CD4-positive, alpha-beta T cell treated with Interleukin-15 for 1 hour (primary cell): ENCODE results near the gene MDH1B.
"Not testable (repeated sequence)": the region's sequence is repeated elsewhere in the genome, so short reads cannot be mapped to it uniquely, and the experiment has no call there.

Source experiments
- DNase-seq: peaks from one replicate; pipeline ENCODE4 v3.0.0-alpha.2; 2020

Gene MDH1B

GRCh38 chr2:206766057-206766930 is 1.2 kb upstream of the MDH1B start:
- DNase-seq = no peak

GRCh38 chr2:206764673-206765241 is 371 bp downstream of the MDH1B start:
- DNase-seq = no peak

- no peak for DNase-seq
Measured at GRCh38 chr2:206756816-206757215, 8.3 kb downstream of the MDH1B start.

GRCh38 chr2:206740800-206741199 is 24.3 kb downstream of the MDH1B start:
- no peak for DNase-seq

- no peak for DNase-seq
Measured at GRCh38 chr2:206739271-206739670, 25.9 kb downstream of the MDH1B start.

GRCh38 chr2:206736935-206737334 is 28.2 kb downstream of the MDH1B start:
- no peak for DNase-seq

- no peak for DNase-seq
Measured at GRCh38 chr2:206733341-206733740, 31.8 kb downstream of the MDH1B start.

GRCh38 chr2:206728277-206729199 is 36.6 kb downstream of the MDH1B start:
- no peak for DNase-seq

GRCh38 chr2:206727287-206727686 is 37.8 kb downstream of the MDH1B start:
- DNase-seq = no peak

- no peak for DNase-seq
Measured at GRCh38 chr2:206723288-206723687, 41.8 kb downstream of the MDH1B start.

- DNase-seq = no peak
Measured at GRCh38 chr2:206721256-206721920, 43.7 kb downstream of the MDH1B start.

- DNase-seq = no peak
Measured at GRCh38 chr2:206718296-206718695, 46.8 kb downstream of the MDH1B start, which contains the start of gene DYTN. DYTN (minus strand) TSS chr2:206718396; CDS start chr2:206718279, 117 bp downstream.

GRCh38 chr2:206716623-206717022 is 48.5 kb downstream of the MDH1B start:
- no peak for DNase-seq

- not testable (repeated sequence) for DNase-seq
Measured at GRCh38 chr2:206715183-206715582, 49.9 kb downstream of the MDH1B start.

GRCh38 chr2:206713746-206714145 is 51.4 kb downstream of the MDH1B start:
- no peak for DNase-seq

GRCh38 chr2:206708286-206708685 is 56.8 kb downstream of the MDH1B start:
- DNase-seq = no peak

- DNase-seq = no peak
Measured at GRCh38 chr2:206707164-206707701, 57.9 kb downstream of the MDH1B start.

- no peak for DNase-seq
Measured at GRCh38 chr2:206701952-206702605, 63.0 kb downstream of the MDH1B start.

GRCh38 chr2:206700156-206700555 is 65.0 kb downstream of the MDH1B start:
- DNase-seq = no peak

- DNase-seq = no peak
Measured at GRCh38 chr2:206698811-206699210, 66.3 kb downstream of the MDH1B start.

GRCh38 chr2:206696910-206697309 is 68.2 kb downstream of the MDH1B start:
- DNase-seq = no peak
